IPS-18a (cell line): Measurements from ENCODE around the gene ZFHX3.

Source experiments
- H3K27ac ChIP-seq: one replicate; pipeline ENCODE4 v1.5.1; 2013; ENCODE audit warnings: low read length
- H3K27me3 ChIP-seq: one replicate; pipeline ENCODE4 v1.6.1; 2013; ENCODE audit warnings: mild to moderate bottlenecking, low read length; ENCODE audit not compliant: control insufficient read depth, insufficient read depth
- H3K36me3 ChIP-seq: one replicate; pipeline ENCODE4 v1.6.1; 2013; ENCODE audit warnings: low read depth, low read length; ENCODE audit not compliant: control insufficient read depth
- H3K4me1 ChIP-seq: one replicate; pipeline ENCODE4 v1.6.1; 2013; ENCODE audit warnings: low read depth, low read length; ENCODE audit not compliant: control insufficient read depth
- H3K4me3 ChIP-seq: one replicate; pipeline ENCODE4 v1.5.1; 2013; ENCODE audit warnings: low read length
- H3K9ac ChIP-seq: one replicate; pipeline ENCODE4 v1.6.1; 2013; ENCODE audit warnings: mild to moderate bottlenecking, low read length, moderate library complexity
- H3K9me3 ChIP-seq: one replicate; pipeline ENCODE4 v1.6.1; 2013; ENCODE audit warnings: low read depth, low read length; ENCODE audit not compliant: control insufficient read depth

The ZFHX3 gene

GRCh38 chr16:73024571-73025105 lies 23.3 kb downstream of the ZFHX3 start:
- peaks cover 75% of the 10 kb centered on the region for H3K27me3 ChIP-seq
- H3K4me3 ChIP-seq, result no peak overlapping the region
- H3K36me3 ChIP-seq, result no peaks in the 10 kb centered on the region
- H3K4me1 ChIP-seq, result no peaks in the 10 kb centered on the region
- H3K9me3 ChIP-seq, result no peaks in the 10 kb centered on the region
- no peak overlapping the region for H3K9ac ChIP-seq
- H3K27ac ChIP-seq, result no peak overlapping the region

- Histone ChIP-seq H3K4me3 (no peak overlapping the region), H3K27me3 (peaks cover 68% of the 10 kb centered on the region), H3K9me3 (no peaks in the 10 kb centered on the region), H3K9ac (no peak overlapping the region), H3K27ac (no peak overlapping the region), H3K4me1 (no peaks in the 10 kb centered on the region), H3K36me3 (no peaks in the 10 kb centered on the region)
Measured at GRCh38 chr16:73023752-73024570, 24.0 kb downstream of the ZFHX3 start.

GRCh38 chr16:73023320-73023719 lies 24.6 kb downstream of the ZFHX3 start:
- H3K9ac ChIP-seq, result no peak overlapping the region

GRCh38 chr16:73022534-73022933 lies 25.4 kb downstream of the ZFHX3 start:
- Histone ChIP-seq H3K4me3 (no peak overlapping the region), H3K36me3 (no peaks in the 10 kb centered on the region), H3K4me1 (no peaks in the 10 kb centered on the region), H3K27ac (no peak overlapping the region), H3K9me3 (no peaks in the 10 kb centered on the region), H3K27me3 (peaks cover 54% of the 10 kb centered on the region), H3K9ac (no peak overlapping the region)

More at GRCh38 chr16:73023320-73023719, 24.6 kb downstream of the ZFHX3 start:
- Histone ChIP-seq H3K9me3 (no peaks in the 10 kb centered on the region), H3K4me1 (no peaks in the 10 kb centered on the region), H3K27ac (no peak overlapping the region), H3K36me3 (no peaks in the 10 kb centered on the region), H3K27me3 (peaks cover 62% of the 10 kb centered on the region), H3K4me3 (no peak overlapping the region)

- Histone ChIP-seq H3K4me1 (no peaks in the 10 kb centered on the region), H3K27me3 (peaks cover 48% of the 10 kb centered on the region), H3K4me3 (no peak overlapping the region), H3K9me3 (no peaks in the 10 kb centered on the region), H3K36me3 (no peaks in the 10 kb centered on the region), H3K27ac (no peak overlapping the region), H3K9ac (no peak overlapping the region)
Measured at GRCh38 chr16:73021866-73022495, 25.9 kb downstream of the ZFHX3 start.

GRCh38 chr16:73020409-73020884 lies 27.5 kb downstream of the ZFHX3 start:
- Histone ChIP-seq H3K9ac (no peak overlapping the region), H3K27ac (no peak overlapping the region), H3K4me3 (no peak overlapping the region), H3K4me1 (no peaks in the 10 kb centered on the region), H3K36me3 (no peaks in the 10 kb centered on the region), H3K9me3 (no peaks in the 10 kb centered on the region), H3K27me3 (peaks cover 34% of the 10 kb centered on the region)

- Histone ChIP-seq H3K36me3 (no peaks in the 10 kb centered on the region), H3K27me3 (peaks cover 26% of the 10 kb centered on the region), H3K9ac (no peak overlapping the region), H3K4me1 (no peaks in the 10 kb centered on the region), H3K9me3 (no peaks in the 10 kb centered on the region), H3K27ac (no peak overlapping the region), H3K4me3 (no peak overlapping the region)
Measured at GRCh38 chr16:73019457-73020362, 28.2 kb downstream of the ZFHX3 start.

- no peak overlapping the region for H3K9ac ChIP-seq
- H3K4me1 ChIP-seq, result no peaks in the 10 kb centered on the region
- H3K27ac ChIP-seq, result no peak overlapping the region
- no peaks in the 10 kb centered on the region for H3K36me3 ChIP-seq
- no peak overlapping the region for H3K4me3 ChIP-seq
- H3K27me3 ChIP-seq, result peaks cover 18% of the 10 kb centered on the region
- no peaks in the 10 kb centered on the region for H3K9me3 ChIP-seq
Measured at GRCh38 chr16:73018821-73019456, 29.0 kb downstream of the ZFHX3 start.

GRCh38 chr16:73017321-73017720 lies 30.6 kb downstream of the ZFHX3 start:
- Histone ChIP-seq H3K9ac (no peak overlapping the region), H3K4me1 (no peaks in the 10 kb centered on the region), H3K36me3 (no peaks in the 10 kb centered on the region), H3K4me3 (no peak overlapping the region), H3K9me3 (no peaks in the 10 kb centered on the region), H3K27ac (no peak overlapping the region), H3K27me3 (peaks cover 5% of the 10 kb centered on the region)

- H3K36me3 ChIP-seq, result no peaks in the 10 kb centered on the region
- no peaks in the 10 kb centered on the region for H3K4me1 ChIP-seq
- H3K27ac ChIP-seq, result no peak overlapping the region
- no peak overlapping the region for H3K4me3 ChIP-seq
- H3K9me3 ChIP-seq, result no peaks in the 10 kb centered on the region
- H3K27me3 ChIP-seq, result no peaks in the 10 kb centered on the region
- H3K9ac ChIP-seq, result no peak overlapping the region
Measured at GRCh38 chr16:73016488-73016830, 31.5 kb downstream of the ZFHX3 start.
